Prostate gland (tissue), 2 donors: ENCODE measurements around the gene ELAC1. TPM values are rescaled to one million over a fixed set of nuclear protein-coding genes. Genes with fewer than 3 reads are reported as not detected.

ENCODE experiments used
- DNase-seq: peaks from one replicate; pipeline ENCODE4 v3.0.0-alpha.2; 2019; ENCODE audit warnings: low spot score
- H3K27ac ChIP-seq, 2 donors: fragments of 200-600 bp; sonication (generic); 2 replicates each; pipeline ENCODE4 v1.5.1; 2017 to 2019
- H3K27me3 ChIP-seq: fragments of 200-600 bp; sonication (generic); replicated peaks from 2 replicates; pipeline ENCODE4 v1.5.1; 2019; ENCODE audit not compliant: insufficient read depth
- H3K36me3 ChIP-seq, 2 donors: fragments of 200-600 bp; sonication (generic); 1 replicate in 1 of 2; 2 replicates in 1 of 2; pipeline versions ENCODE4 v1.5.1 to v1.8.1; 2017 to 2019
- H3K4me1 ChIP-seq: fragments of 200-600 bp; sonication (generic); replicated peaks from 2 replicates; pipeline ENCODE4 v1.5.1; 2019
- H3K4me3 ChIP-seq, 2 donors: fragments of 200-600 bp; sonication (generic); 2 replicates each; pipeline ENCODE4 v1.5.1; 2017 to 2019
- H3K9me3 ChIP-seq: fragments of 200-600 bp; sonication (generic); 2 replicates; pipeline ENCODE4 v1.5.1; 2017
- POLR2A ChIP-seq: fragments of 450-650 bp; IDR thresholded peaks from one replicate; pipeline ENCODE4 v1.6.1; 2016; ENCODE audit warnings: antibody characterized with exemption, mild to moderate bottlenecking
- POLR2AphosphoS5 ChIP-seq: sonication (generic); formaldehyde crosslinking; IDR thresholded peaks from one replicate; pipeline ENCODE4 v1.6.1; 2017; ENCODE audit warnings: antibody characterized with exemption
- WGBS: methylation state at CpG from one replicate; pipeline ENCODE4 v1.1.5; 2018; 5-methylcytosine and 5-hydroxymethylcytosine counted together
- intact Hi-C: fragments of 100-400 bp; cut with DNase I; formaldehyde crosslinking; loops from one replicate; pipeline ENCODE4 v1.14.2; 2022
- total RNA-seq, 2 donors: library from RNA; depleted of rRNA; stranded (reverse); fragments of >200 nt; gene quantifications; one replicate each; pipeline ENCODE4 v1.1.0, GENCODE V29; 2016
- TF ChIP-seq, protein P1 (sequence below), 4 experiments: fragments of 200-600 bp in 2 of 4; fragments of 450-650 bp in 2 of 4; sonication (generic) in 2 of 4; IDR thresholded peaks; 1 replicate in 3 of 4; 2 replicates in 1 of 4; pipeline ENCODE4 v1.5.1; 2016 to 2019; ENCODE audit warnings: antibody characterized with exemption in 4 of 4, mild to moderate bottlenecking in 2 of 4, moderate library complexity in 2 of 4

ELAC1 gene
- 10 to 100 TPM in 1 of 2 donors, 1 to 10 TPM in 1; 7.1 to 16.0 TPM for total RNA-seq

GRCh38 chr18:50967714-50968661, at the start of gene ELAC1:
Gene ELAC1, plus strand, starts transcription at chr18:50968040. Its CDS starts 6,365 bp downstream, at chr18:50974405.
- DNase-seq: peak; percentile 62
- intact Hi-C loops: loop anchor here (2.0 to 10.0 kb wide), 3 partner anchors 63 to 143 kb away; partner anchors contain the start of genes ME2, MRO and SMAD4
- Histone ChIP-seq H3K27ac (peak within 1 kb of the TSS; percentile 96 to 98), H3K4me3 (peak within 1 kb of the TSS; percentile 91 to 93), H3K4me1 (peaks cover 5% of the 10 kb centered on the region), H3K36me3 (no peaks in the 10 kb centered on the region), H3K27me3 (no peaks in the 10 kb centered on the region), H3K9me3 (no peaks in the 10 kb centered on the region)
- under 1% methylated on average over 46 of the region's 84 CpGs for WGBS
- TF ChIP-seq POLR2A (peak; percentile 71), POLR2AphosphoS5 (peak; percentile 19)
- TF ChIP-seq, protein P1, sequence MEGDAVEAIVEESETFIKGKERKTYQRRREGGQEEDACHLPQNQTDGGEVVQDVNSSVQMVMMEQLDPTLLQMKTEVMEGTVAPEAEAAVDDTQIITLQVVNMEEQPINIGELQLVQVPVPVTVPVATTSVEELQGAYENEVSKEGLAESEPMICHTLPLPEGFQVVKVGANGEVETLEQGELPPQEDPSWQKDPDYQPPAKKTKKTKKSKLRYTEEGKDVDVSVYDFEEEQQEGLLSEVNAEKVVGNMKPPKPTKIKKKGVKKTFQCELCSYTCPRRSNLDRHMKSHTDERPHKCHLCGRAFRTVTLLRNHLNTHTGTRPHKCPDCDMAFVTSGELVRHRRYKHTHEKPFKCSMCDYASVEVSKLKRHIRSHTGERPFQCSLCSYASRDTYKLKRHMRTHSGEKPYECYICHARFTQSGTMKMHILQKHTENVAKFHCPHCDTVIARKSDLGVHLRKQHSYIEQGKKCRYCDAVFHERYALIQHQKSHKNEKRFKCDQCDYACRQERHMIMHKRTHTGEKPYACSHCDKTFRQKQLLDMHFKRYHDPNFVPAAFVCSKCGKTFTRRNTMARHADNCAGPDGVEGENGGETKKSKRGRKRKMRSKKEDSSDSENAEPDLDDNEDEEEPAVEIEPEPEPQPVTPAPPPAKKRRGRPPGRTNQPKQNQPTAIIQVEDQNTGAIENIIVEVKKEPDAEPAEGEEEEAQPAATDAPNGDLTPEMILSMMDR (IDR thresholded peaks at IDR 0.05): peak in 2 of 4 experiments; percentile 4 to 17

- WGBS: 93% methylated on average over 5 of the region's 5 CpGs
- Histone ChIP-seq H3K36me3 (no peaks in the 10 kb centered on the region), H3K9me3 (no peaks in the 10 kb centered on the region), H3K27me3 (no peaks in the 10 kb centered on the region), H3K4me1 (no peaks in the 10 kb centered on the region), H3K4me3 (no peak overlapping the region), H3K27ac (no peak overlapping the region)
- intact Hi-C loops: no loop called here
- no peak for DNase-seq
- no peak for TF ChIP-seq POLR2AphosphoS5
Measured at GRCh38 chr18:50918153-50918552, 49.7 kb upstream of the ELAC1 start.

DNA sequence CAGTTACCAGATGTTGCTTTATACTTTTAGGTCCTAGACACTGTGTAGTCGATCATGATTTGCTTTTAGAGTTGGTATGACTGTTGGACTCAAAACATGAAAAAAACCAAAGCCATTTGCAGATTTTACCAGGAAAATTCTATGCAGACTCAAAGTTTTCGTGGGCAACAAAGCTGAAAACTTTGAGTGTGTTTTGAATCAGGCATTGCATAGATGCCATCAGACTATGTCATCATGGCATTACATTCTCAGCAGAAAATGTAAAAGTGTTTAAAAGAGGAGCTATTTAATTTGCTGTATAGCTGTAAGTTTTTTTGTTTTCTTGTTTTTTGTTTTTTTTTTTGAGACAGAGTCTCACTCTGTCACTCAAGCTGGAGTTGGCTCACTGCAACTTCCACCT, 43.5 kb upstream of the ELAC1 start:
- peaks cover 0 to 11% of the 10 kb centered on the region in 2 donors for H3K36me3 ChIP-seq
- no peak for TF ChIP-seq POLR2AphosphoS5
- TF ChIP-seq POLR2A: no peak
- TF ChIP-seq, protein P1 (IDR thresholded peaks at IDR 0.05): no peak
- no peaks in the 10 kb centered on the region for H3K4me1 ChIP-seq
- no peak overlapping the region for H3K27ac ChIP-seq
- intact Hi-C loops: no loop called here
- no peak for DNase-seq
- WGBS: 98% methylated on average over 2 of the region's 2 CpGs
- H3K4me3 ChIP-seq: no peak overlapping the region
- no peaks in the 10 kb centered on the region for H3K27me3 ChIP-seq
- no peaks in the 10 kb centered on the region for H3K9me3 ChIP-seq

DNA sequence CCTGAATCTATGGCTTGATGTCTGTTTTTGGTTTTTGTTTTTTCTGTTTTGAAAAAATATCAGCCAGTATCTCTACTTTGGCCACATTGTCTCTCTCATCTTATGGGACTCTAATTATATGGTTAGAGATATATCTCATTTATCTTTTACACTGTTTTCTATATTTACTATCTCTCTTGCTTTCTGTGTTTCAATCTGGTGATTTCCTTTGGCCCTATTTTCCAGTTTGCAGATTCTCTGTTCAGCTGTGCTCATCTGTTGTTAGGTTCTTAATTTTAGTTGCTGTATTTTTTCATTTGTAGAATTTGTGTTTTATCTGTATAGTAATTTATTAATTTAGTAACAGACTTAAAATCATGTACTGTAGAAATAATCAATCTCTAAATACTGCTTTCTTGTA, 41.3 kb upstream of the ELAC1 start:
- TF ChIP-seq, protein P1 (IDR thresholded peaks at IDR 0.05): no peak
- TF ChIP-seq POLR2A (no peak), POLR2AphosphoS5 (no peak)
- H3K27ac ChIP-seq: no peak overlapping the region
- intact Hi-C loops: no loop called here

GRCh38 chr18:50928551-50928950, 39.3 kb upstream of the ELAC1 start:
- Histone ChIP-seq H3K4me1 (no peaks in the 10 kb centered on the region), H3K27ac (no peak overlapping the region), H3K4me3 (no peak overlapping the region), H3K27me3 (no peaks in the 10 kb centered on the region), H3K9me3 (no peaks in the 10 kb centered on the region), H3K36me3 (peaks cover 0 to 11% of the 10 kb centered on the region in 2 donors)
- WGBS: 91% methylated on average over 2 of the region's 2 CpGs
- DNase-seq: no peak
- no peak for TF ChIP-seq POLR2A
- no peak for TF ChIP-seq POLR2AphosphoS5
- TF ChIP-seq, protein P1 (IDR thresholded peaks at IDR 0.05): no peak
- intact Hi-C loops: no loop called here

More for the DNA sequence above, 41.3 kb upstream of the ELAC1 start:
- no peak for DNase-seq
- H3K4me3 ChIP-seq: no peak overlapping the region
- no peaks in the 10 kb centered on the region for H3K9me3 ChIP-seq
- peaks cover 0 to 11% of the 10 kb centered on the region in 2 donors for H3K36me3 ChIP-seq
- no peaks in the 10 kb centered on the region for H3K27me3 ChIP-seq
- H3K4me1 ChIP-seq: no peaks in the 10 kb centered on the region
